Skin epidermis (tissue), 12 donors: ENCODE results near the gene MAGOH.
"Not testable (repeated sequence)": the region's sequence is repeated elsewhere in the genome, so short reads cannot be mapped to it uniquely, and the experiment has no call there.

Experiments
- H3K27ac ChIP-seq, 21 experiments: fragments of 200-600 bp; sonication (generic) in 11 of 21; one replicate each; pipeline ENCODE4 v1.5.0; 2020; ENCODE audit warnings: mild to moderate bottlenecking in 3 of 21, inconsistent platforms in 2 of 21, moderate library complexity in 2 of 21
- H3K4me3 ChIP-seq, 7 experiments: fragments of 200-600 bp; sonication (generic) in 2 of 7; one replicate each; pipeline ENCODE4 v1.5.0; 2020; ENCODE audit warnings: inconsistent platforms in 2 of 7, mild to moderate bottlenecking in 2 of 7, moderate library complexity in 1 of 7

Gene MAGOH

GRCh38 chr1:53238197-53239155 lies at the start of gene MAGOH:
Gene MAGOH (minus strand): TSS chr1:53238518. CDS start chr1:53238448, 70 bp downstream.
- Histone ChIP-seq H3K4me3 (peak within 1 kb of the TSS; percentile 64 to 99 (median 88)), H3K27ac (peak within 1 kb of the TSS; percentile 52 to 92 (median 84))

DNA sequence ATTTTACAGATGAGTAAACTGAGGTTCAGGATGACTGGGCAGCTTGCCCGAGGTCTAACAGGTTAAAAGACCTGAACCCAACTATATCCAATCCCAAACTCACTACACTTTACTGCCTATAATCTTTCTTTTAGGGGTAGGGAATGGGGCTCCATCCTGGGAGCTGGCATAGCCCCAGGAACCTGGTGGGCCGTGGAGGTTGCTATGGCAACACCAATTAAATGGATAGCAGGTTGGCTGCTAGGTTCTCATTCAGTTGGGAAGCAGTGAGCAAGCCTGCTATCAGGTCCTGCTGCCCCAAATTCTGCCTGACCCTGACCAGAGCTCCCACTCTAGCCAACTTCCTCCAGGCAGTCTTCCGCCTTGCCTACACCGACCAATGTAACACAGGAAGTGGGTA lies 48.6 kb upstream of the MAGOH start:
- H3K4me3 ChIP-seq: no peak overlapping the region
- H3K27ac ChIP-seq: no peak overlapping the region

DNA sequence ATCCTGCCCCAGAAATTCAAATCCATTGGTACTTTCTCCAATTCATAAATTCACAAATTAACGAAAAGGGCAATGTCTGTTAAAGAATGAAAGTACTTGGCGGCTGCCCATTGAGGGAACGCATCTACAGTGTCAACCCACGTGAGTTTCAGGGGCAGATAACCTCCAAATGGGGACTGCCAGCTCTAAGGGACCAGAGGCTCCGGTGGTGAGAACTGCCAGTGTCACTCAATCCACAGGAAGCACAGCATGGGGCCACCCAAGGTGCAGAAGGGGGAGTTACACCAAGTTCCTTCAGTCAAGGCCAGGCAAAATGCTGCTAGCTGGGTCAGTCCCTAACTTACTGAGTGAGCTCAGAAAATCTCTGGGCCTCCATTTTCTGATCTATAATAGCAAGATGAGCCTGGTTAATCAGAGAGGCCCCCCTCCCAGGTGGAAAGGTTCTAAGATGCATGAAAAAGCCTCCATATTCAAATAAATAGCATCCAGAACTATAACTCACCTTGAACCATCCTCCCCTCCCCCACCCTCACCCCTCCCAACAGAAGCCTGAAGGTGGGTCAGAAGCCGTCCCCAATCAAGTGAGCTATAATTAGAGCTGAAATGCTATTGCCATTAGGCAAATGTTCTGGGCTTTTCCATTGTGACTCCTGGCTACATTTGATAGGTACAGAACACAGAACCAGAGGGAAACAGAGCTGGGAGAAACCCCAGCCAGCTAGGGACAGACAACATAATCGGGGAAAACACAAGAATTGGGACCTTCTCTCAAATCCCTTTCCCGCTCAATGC lies 47.8 kb upstream of the MAGOH start:
- no peak overlapping the region for H3K4me3 ChIP-seq
- no peak overlapping the region for H3K27ac ChIP-seq

DNA sequence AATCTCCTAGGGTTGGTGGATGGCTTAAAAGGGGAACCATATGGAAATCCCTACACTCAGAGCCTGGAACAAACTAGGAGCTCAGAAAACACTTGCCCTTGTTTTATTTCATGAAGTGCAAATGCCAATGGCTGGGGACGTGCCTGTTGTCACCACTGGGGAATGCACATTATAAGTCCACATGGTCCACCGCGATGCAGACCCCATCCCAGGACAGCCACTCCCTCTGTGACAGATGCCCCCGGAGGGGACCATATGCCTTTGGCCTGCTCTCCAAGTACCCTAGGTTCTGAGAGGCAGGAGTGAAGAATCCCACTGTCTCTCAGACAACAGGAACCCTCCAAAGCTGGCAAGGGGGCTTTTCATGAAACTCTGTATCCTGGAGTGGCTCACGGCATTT lies 47.2 kb upstream of the MAGOH start:
- no peak overlapping the region for H3K4me3 ChIP-seq
- H3K27ac ChIP-seq: no peak overlapping the region

DNA sequence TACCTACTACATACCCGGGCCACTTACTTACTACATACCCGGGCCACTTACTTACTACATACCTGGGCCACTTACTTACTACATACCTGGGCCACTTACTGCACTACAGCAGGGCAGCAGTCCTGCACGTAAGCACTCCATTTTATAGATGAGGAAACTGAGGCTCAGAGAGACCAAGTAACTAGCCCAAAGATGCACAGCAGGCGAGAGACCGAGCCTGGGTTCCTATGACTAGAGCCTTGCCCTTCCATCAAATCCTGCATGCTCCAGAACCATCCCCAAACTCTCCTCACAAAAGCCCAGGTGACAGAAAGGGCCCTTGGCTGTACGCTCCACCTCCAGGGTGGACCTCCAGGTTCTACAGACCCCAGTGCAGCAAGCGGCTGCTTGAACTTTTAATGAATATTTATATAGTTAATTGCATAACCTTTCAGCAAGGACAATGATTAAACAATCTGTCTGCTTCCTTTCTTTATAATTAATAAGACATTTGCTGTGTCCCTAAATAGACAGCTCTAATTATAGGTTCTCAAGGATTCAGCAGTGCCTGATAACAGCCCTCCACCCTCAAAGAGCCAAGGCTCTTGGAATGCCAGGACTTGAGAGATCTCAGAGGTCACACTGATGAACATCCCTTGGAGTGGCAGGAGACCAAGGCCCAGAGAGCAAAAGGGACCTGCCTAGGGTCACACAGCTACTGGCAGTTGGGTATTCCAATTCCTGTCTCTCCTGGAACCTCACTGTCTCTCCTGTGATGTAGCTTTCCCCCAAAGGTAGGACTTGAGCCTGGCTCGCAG lies 46.1 kb upstream of the MAGOH start:
- no peak overlapping the region for H3K4me3 ChIP-seq
- no peak overlapping the region for H3K27ac ChIP-seq

DNA sequence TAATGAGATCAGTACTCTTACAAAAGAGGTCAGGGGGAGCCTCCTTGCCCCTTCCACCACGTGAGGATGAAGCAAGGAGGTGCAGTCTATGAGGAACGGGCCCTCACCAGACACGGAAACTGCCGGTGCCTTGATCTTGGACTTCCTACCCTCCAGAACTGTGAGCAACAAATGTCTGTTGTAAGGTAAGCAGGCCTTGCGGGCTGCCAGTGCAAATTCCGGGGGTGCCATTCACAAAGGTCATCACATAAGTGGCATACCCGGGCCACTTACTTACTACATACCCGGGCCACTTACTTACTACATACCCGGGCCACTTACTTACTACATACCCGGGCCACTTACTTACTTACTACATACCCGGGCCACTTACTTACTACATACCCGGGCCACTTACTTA lies 44.8 kb upstream of the MAGOH start:
- not testable (repeated sequence) for H3K4me3 ChIP-seq, H3K27ac ChIP-seq

- Histone ChIP-seq H3K4me3 (no peak overlapping the region), H3K27ac (no peak overlapping the region)
These were observed 42.8 kb upstream of the MAGOH start for GRCh38 chr1:53281133-53281532.

GRCh38 chr1:53280496-53280895 lies 42.2 kb upstream of the MAGOH start:
- Histone ChIP-seq H3K27ac (no peak overlapping the region), H3K4me3 (no peak overlapping the region)

GRCh38 chr1:53279296-53280200 lies 41.2 kb upstream of the MAGOH start:
- H3K4me3 ChIP-seq: no peak overlapping the region

GRCh38 chr1:53278298-53278725 lies 40.0 kb upstream of the MAGOH start:
- Histone ChIP-seq H3K27ac (no peak overlapping the region), H3K4me3 (no peak overlapping the region)

More at GRCh38 chr1:53279296-53280200, 41.2 kb upstream of the MAGOH start:
- no peak overlapping the region for H3K27ac ChIP-seq

DNA sequence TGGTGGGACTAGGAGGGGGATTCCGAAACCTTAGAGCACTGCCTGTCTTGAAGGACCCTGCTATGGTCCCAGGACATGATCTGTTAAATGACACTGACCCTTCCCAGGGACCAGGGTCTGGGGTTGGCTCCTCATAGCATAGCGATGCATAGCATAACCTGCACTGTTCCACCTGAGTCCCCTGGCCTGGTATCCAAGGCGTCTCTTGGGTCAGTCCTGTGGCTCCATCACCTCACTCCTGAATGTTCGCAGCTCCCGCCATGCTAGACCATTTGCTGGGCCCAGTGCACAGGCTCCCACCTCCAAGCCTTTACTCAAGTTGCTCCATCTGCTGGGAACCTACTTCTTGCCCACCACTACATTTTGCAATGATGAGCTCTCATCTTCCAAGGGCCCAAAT lies 39.0 kb upstream of the MAGOH start:
- H3K4me3 ChIP-seq: no peak overlapping the region
- H3K27ac ChIP-seq: no peak overlapping the region

- Histone ChIP-seq H3K27ac (no peak overlapping the region), H3K4me3 (no peak overlapping the region)
These were observed 38.6 kb upstream of the MAGOH start for GRCh38 chr1:53276902-53277281.

DNA sequence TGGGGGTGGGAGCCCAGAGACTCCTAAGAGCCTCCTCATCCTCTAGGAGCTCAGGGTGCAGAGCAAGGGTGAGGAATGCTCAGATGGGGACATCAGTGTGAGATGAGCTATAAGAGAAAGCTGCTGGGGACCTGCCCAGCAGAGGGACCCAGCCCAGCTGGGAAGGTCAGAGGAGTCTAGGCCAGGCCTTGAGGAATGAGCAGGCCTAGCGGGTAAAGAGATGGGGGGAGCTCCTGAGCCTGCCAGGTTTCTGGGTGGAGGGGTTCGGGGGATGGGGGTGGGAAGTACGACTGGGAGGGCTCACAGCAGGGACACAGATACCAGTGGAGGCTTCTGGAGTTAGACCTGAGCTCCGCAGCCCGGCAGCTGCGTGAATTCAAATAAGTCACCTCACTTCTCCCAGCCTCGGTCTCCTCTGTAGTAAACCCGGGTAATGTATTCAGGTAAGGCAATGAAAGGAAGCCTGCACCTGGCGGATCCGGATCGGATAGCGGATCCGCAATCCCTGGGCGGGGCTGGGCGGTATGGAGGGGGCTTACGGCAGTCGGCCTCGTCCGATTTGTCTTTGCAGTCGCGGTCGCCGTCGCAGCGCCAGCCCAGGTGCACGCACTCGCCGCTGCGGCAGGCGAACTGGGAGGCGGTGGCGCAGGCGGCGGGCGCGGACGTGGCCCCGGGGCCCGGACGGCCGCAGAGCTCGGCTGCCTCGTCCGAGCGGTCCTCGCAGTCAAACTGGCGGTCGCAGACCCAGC lies 38.0 kb upstream of the MAGOH start:
- H3K4me3 ChIP-seq: no peak overlapping the region
- no peak overlapping the region for H3K27ac ChIP-seq

DNA sequence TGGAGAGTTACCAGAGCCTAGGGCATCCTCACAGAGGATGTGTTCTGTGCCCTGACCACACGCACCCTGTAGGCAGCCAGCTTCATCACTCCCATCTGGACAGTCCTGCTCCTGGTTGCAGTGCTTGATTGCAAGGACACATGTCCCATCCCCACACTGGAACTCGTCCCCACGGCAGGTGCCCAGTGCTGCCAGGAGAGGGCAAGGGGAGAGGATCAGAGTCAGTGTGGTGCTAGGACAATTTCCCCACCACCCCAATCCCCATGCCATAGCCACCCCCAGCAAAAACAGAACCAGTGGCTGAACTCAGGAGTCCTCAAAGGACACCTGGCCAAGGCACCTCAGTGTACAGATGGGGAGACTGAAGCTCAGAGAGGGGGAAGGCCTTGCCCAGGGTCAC lies 37.2 kb upstream of the MAGOH start:
- Histone ChIP-seq H3K4me3 (no peak overlapping the region), H3K27ac (no peak overlapping the region)

DNA sequence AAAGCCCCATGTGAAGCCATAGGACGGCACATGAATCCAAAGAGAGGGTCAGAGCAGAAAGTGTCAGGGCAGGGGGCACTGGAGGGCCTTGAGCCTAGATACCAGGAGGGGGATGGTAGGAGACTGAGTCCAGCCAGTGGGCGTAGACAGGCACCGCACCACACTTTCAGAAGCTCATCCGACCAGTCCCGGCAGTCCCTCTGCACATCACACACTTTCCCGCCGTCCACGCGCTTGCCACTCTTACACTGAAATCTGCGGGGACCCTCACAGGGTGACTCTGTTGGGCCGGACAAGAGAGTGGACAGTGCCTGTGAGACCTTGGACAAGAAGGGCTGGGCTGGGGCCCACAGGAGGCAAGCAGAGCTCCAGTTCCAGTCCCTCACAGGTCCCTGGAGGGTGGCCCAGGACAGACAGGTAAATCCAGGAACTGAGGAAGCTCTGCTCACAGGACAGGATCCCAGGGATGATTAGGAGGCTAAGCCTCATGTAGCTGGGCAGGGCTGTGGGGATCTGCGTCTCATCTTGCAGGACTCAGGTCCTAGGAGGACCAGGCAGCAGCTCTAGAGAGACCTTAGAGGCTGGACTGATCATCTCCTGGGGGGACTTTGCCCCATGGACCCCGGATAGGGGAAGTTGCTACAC lies 36.3 kb upstream of the MAGOH start:
- Histone ChIP-seq H3K4me3 (no peak overlapping the region), H3K27ac (no peak overlapping the region)

DNA sequence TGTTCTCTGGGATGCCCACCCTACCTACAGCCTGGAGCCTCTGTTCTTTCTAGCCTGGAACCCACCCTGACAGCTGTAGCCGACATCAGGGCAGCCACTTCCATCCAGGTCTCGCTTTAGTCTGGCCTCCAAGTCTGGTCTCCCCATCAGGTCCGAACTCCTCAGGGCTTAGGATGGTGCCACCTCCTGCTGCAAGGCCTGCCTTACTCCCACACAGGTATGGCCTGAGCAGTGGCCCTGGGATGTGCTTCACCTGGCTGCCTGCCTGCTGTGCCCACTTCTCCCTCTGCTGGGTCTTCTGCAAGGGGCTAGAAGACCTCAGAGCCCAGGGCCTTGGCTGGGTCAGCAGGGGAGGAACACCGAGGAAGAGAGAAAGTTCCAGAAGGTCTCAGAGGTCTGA lies 35.7 kb upstream of the MAGOH start:
- peak overlapping the region in 2 of 21 experiments; percentile 4 to 30 for H3K27ac ChIP-seq

DNA sequence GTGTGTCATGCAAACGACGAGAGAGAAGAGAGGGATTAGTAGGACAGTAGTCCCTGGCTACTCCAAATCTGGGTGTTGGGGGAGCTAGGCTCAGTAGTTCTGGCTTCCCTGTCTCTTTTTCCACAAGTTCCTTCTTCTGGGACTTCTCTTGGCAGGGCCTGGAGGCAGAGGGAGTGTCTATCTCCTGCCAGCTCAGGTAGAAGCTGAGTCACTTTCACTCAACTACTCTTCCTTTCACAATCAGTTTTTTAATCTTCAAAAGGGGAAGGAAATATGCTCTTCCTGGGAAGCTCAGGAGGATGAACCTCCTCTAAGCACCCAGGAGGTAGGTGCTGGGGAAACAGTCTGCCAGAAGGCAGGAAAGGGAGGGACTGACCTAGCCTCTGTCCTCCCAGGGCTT lies 35.2 kb upstream of the MAGOH start:
- Histone ChIP-seq H3K27ac (peak overlapping the region in 3 of 21 experiments; percentile 4 to 30 (median 29)), H3K4me3 (no peak overlapping the region)

More for the DNA sequence above, 35.7 kb upstream of the MAGOH start:
- H3K4me3 ChIP-seq: no peak overlapping the region

GRCh38 chr1:53272349-53272748 lies 34.0 kb upstream of the MAGOH start:
- no peak overlapping the region for H3K4me3 ChIP-seq
- H3K27ac ChIP-seq: no peak overlapping the region
